HepG2 (cell line): Measurements from ENCODE around the gene TUT4. TPM values are rescaled to one million over a fixed set of nuclear protein-coding genes. Genes with fewer than 3 reads are reported as not detected.

Source experiments
- ARNT2 ChIP-seq: sonication (generic); formaldehyde crosslinking; IDR thresholded peaks from 2 replicates; pipeline ENCODE4 v1.8.0; 2022; ENCODE audit warnings: mild to moderate bottlenecking, low read depth, missing genetic modification reagents, moderate library complexity
- CBX1 ChIP-seq: IDR thresholded peaks from one replicate; pipeline ENCODE4 v1.6.1; 2016; ENCODE audit warnings: antibody characterized with exemption, low read depth
- DR1 ChIP-seq: sonication (generic); formaldehyde crosslinking; IDR thresholded peaks from 2 replicates; pipeline ENCODE4 v1.8.0; 2021; ENCODE audit warnings: mild to moderate bottlenecking, missing genetic modification reagents, inconsistent platforms
- FOXK1 ChIP-seq: sonication (generic); formaldehyde crosslinking; IDR thresholded peaks from 2 replicates; pipeline ENCODE4 v1.4.0; 2020; ENCODE audit warnings: low read depth, missing genetic modification reagents, borderline replicate concordance
- MATR3 ChIP-seq: sonication (generic); formaldehyde crosslinking; IDR thresholded peaks from 2 replicates; pipeline ENCODE4 v1.4.0; 2020; ENCODE audit warnings: missing genetic modification reagents
- NFE2L1 ChIP-seq: sonication (generic); formaldehyde crosslinking; IDR thresholded peaks from 2 replicates; pipeline ENCODE4 v1.4.0; 2020; ENCODE audit warnings: missing genetic modification reagents, mild to moderate bottlenecking, borderline replicate concordance
- NFIC ChIP-seq: IDR thresholded peaks from 2 replicates; pipeline ENCODE4 v1.6.1; 2012; ENCODE audit warnings: mild to moderate bottlenecking, low read length, inconsistent platforms
- NFYB ChIP-seq: sonication (generic); formaldehyde crosslinking; IDR thresholded peaks from 2 replicates; pipeline ENCODE4 v1.4.0; 2020; ENCODE audit warnings: missing genetic modification reagents
- SPEN ChIP-seq: sonication (generic); formaldehyde crosslinking; IDR thresholded peaks from 2 replicates; pipeline ENCODE4 v1.5.1; 2020; ENCODE audit warnings: low read depth, mild to moderate bottlenecking, missing genetic modification reagents
- TAF1 ChIP-seq: sonication (generic); formaldehyde crosslinking; IDR thresholded peaks from 2 replicates; pipeline ENCODE4 v1.4.0; 2020; ENCODE audit warnings: missing genetic modification reagents
- YY1 ChIP-seq: IDR thresholded peaks from 2 replicates; pipeline ENCODE4 v1.6.1; 2011; ENCODE audit warnings: low read length, low read depth, moderate library complexity, mild to moderate bottlenecking; ENCODE audit not compliant: insufficient read depth, insufficient replicate concordance
- ZNF564 ChIP-seq: sonication (generic); formaldehyde crosslinking; IDR thresholded peaks from 2 replicates; pipeline ENCODE4 v1.8.1; 2023; ENCODE audit warnings: mild to moderate bottlenecking, missing genetic modification reagents
- ZNF644 ChIP-seq: IDR thresholded peaks from 2 replicates; pipeline ENCODE4 v1.6.1; 2016; ENCODE audit warnings: low read depth
- ZNF709 ChIP-seq: sonication (generic); formaldehyde crosslinking; IDR thresholded peaks from 2 replicates; pipeline ENCODE4 v1.5.0; 2020; ENCODE audit warnings: mild to moderate bottlenecking, missing genetic modification reagents
- polyA plus RNA-seq, 8 experiments: library from polyadenylated mRNA; depleted of rRNA in 3 of 8; stranded (reverse) in 7 of 8; unstranded in 1 of 8; fragments of >200 nt; fragmentation: Illumina TruSeq in 4 of 8; extraction: Trizol in 4 of 8; gene quantifications; 2 replicates each; pipeline versions ENCODE4 v1.2.1 to v1.2.3, GENCODE V29; 2011 to 2016; ENCODE audit warnings: low read depth in 4 of 8, missing spikeins in 1 of 8, mixed read lengths in 1 of 8; ENCODE audit not compliant: insufficient read depth in 1 of 8
- total RNA-seq, 5 experiments: library from RNA; depleted of rRNA; stranded (reverse); fragments of >200 nt; fragmentation: Illumina TruSeq; extraction: Trizol; gene quantifications; 2 replicates each; pipeline ENCODE4 v1.2.3, GENCODE V29; 2016; ENCODE audit warnings: low read depth in 1 of 5
- TF ChIP-seq, protein P1 (sequence below): sonication (generic); formaldehyde crosslinking; conservative IDR thresholded peaks from 2 replicates; pipeline ENCODE4 v1.4.0; 2020; ENCODE audit warnings: missing genetic modification reagents
- TF ChIP-seq, protein P2 (sequence below): fragments of 450-650 bp; IDR thresholded peaks from 2 replicates; pipeline ENCODE4 v1.6.1; 2017; ENCODE audit warnings: mild to moderate bottlenecking
- TF ChIP-seq, protein P3 (sequence below): sonication (generic); formaldehyde crosslinking; IDR thresholded peaks from 2 replicates; pipeline ENCODE4 v1.8.1; 2022; ENCODE audit warnings: low read depth, mild to moderate bottlenecking, missing genetic modification reagents
- TF ChIP-seq, protein P4 (sequence below): sonication (generic); formaldehyde crosslinking; IDR thresholded peaks from 2 replicates; pipeline ENCODE4 v1.5.1; 2020; ENCODE audit warnings: missing genetic modification reagents, mild to moderate bottlenecking, borderline replicate concordance
- TF ChIP-seq, protein P5 (sequence below): sonication (generic); formaldehyde crosslinking; IDR thresholded peaks from 2 replicates; pipeline ENCODE4 v1.5.0; 2020; ENCODE audit warnings: mild to moderate bottlenecking, missing genetic modification reagents, borderline replicate concordance

TUT4 gene
- total and polyA plus RNA-seq, 2 of the 13 experiments (the other 11 are each of a cell fraction or from before 2014, with no cell fraction given): 44.7 to 53.5 TPM

DNA sequence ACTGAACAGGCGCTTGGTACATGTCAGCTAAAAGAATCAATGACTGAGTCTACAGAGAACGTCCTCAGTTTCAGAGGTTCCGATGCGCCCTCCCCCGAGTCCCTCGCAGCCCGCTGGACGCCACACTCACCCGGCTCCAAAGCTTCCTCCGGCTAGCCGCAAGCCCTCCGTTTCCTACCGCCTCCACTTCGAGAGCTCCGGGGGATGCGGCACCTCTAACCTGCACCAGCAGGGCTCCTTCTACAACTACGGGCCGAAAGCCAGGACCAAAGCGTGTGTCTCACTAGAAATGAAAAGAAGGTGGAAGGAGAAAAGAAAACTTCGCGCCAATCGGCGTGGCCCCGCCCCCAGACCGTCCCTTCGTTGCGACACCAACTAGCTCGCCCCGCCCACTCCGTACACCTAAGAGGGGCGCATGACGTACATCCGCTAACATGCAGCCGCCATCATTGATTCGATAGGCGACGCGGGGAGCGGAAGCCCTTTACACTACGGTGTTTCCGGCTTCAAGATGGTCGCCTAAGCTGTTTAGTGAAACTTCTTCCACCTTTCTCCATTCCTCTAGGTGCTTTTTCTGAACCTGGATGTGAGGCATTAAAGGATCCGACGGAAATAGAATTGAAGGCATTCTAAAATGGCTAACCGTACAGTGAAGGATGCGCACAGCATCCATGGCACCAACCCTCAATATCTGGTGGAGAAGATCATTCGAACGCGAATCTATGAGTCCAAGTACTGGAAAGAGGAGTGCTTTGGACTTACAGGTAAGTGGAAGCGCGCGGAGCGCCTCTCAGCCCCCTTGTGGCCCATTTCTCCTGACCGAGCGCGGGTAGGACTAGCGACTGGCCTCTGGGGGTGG is 148.5 kb downstream of the TUT4 start, which contains the start of the genes ORC1 and PRPF38A (continued):
- TF ChIP-seq, protein P1, sequence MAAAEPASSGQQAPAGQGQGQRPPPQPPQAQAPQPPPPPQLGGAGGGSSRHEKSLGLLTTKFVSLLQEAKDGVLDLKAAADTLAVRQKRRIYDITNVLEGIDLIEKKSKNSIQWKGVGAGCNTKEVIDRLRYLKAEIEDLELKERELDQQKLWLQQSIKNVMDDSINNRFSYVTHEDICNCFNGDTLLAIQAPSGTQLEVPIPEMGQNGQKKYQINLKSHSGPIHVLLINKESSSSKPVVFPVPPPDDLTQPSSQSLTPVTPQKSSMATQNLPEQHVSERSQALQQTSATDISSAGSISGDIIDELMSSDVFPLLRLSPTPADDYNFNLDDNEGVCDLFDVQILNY: 0 out of 2 replicates have a peak, but pooled peaks have one; percentile 70
- TF ChIP-seq YY1 (peak; percentile 96), MATR3 (no peak), NFYB (CRISPR knock-in tag) (peak; percentile 79), ARNT2 (CRISPR knock-in tag) (peak; percentile 76; the same call in 1 of the 2 replicates), NFIC (no peak), CBX1 (peak; percentile 53), FOXK1 (peak; percentile 80), NFE2L1 (CRISPR knock-in tag) (no peak), DR1 (CRISPR knock-in tag) (no peak; the same call in 1 of the 2 replicates), TAF1 (peak; percentile 78), ZNF644 (CRISPR knock-in tag) (no peak), SPEN (CRISPR knock-in tag) (peak; percentile 89), ZNF709 (CRISPR knock-in tag) (no peak; the same call in 1 of the 2 replicates), ZNF564 (peak; percentile 54; the same call in 1 of the 2 replicates)
- TF ChIP-seq, protein P2, sequence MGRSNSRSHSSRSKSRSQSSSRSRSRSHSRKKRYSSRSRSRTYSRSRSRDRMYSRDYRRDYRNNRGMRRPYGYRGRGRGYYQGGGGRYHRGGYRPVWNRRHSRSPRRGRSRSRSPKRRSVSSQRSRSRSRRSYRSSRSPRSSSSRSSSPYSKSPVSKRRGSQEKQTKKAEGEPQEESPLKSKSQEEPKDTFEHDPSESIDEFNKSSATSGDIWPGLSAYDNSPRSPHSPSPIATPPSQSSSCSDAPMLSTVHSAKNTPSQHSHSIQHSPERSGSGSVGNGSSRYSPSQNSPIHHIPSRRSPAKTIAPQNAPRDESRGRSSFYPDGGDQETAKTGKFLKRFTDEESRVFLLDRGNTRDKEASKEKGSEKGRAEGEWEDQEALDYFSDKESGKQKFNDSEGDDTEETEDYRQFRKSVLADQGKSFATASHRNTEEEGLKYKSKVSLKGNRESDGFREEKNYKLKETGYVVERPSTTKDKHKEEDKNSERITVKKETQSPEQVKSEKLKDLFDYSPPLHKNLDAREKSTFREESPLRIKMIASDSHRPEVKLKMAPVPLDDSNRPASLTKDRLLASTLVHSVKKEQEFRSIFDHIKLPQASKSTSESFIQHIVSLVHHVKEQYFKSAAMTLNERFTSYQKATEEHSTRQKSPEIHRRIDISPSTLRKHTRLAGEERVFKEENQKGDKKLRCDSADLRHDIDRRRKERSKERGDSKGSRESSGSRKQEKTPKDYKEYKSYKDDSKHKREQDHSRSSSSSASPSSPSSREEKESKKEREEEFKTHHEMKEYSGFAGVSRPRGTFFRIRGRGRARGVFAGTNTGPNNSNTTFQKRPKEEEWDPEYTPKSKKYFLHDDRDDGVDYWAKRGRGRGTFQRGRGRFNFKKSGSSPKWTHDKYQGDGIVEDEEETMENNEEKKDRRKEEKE: no peak
- TF ChIP-seq, protein P3, sequence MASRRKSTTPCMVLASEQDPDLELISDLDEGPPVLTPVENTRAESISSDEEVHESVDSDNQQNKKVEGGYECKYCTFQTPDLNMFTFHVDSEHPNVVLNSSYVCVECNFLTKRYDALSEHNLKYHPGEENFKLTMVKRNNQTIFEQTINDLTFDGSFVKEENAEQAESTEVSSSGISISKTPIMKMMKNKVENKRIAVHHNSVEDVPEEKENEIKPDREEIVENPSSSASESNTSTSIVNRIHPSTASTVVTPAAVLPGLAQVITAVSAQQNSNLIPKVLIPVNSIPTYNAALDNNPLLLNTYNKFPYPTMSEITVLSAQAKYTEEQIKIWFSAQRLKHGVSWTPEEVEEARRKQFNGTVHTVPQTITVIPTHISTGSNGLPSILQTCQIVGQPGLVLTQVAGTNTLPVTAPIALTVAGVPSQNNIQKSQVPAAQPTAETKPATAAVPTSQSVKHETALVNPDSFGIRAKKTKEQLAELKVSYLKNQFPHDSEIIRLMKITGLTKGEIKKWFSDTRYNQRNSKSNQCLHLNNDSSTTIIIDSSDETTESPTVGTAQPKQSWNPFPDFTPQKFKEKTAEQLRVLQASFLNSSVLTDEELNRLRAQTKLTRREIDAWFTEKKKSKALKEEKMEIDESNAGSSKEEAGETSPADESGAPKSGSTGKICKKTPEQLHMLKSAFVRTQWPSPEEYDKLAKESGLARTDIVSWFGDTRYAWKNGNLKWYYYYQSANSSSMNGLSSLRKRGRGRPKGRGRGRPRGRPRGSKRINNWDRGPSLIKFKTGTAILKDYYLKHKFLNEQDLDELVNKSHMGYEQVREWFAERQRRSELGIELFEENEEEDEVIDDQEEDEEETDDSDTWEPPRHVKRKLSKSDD (CRISPR knock-in tag): peak; percentile 99
- TF ChIP-seq, protein P4, sequence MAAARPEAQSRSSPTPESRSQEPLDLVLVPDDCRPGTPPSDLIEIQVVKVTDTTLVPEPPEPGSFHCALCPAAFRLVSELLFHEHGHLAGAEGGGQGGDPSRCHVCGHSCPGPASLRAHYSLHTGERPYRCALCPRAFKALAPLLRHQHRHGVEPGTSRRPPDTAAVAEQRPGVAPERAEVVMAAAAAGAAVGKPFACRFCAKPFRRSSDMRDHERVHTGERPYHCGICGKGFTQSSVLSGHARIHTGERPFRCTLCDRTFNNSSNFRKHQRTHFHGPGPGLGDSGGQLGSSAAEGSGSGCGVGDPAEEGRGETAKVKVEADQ (CRISPR knock-in tag): peak; percentile 51; the same call in 1 of the 2 replicates
- TF ChIP-seq, protein P5, sequence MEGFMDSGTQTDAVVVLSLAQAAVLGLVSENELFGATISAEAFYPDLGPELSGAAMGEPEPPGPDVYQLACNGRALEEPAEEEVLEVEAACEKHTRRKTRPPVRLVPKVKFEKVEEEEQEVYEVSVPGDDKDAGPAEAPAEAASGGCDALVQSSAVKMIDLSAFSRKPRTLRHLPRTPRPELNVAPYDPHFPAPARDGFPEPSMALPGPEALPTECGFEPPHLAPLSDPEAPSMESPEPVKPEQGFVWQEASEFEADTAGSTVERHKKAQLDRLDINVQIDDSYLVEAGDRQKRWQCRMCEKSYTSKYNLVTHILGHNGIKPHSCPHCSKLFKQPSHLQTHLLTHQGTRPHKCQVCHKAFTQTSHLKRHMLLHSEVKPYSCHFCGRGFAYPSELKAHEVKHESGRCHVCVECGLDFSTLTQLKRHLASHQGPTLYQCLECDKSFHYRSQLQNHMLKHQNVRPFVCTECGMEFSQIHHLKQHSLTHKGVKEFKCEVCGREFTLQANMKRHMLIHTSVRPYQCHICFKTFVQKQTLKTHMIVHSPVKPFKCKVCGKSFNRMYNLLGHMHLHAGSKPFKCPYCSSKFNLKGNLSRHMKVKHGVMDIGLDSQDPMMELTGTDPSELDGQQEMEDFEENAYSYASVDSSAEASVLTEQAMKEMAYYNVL (CRISPR knock-in tag): peak; percentile 76; the same call in 1 of the 2 replicates
